A549 (cell line): ENCODE results near the gene IL17RE. TPM values are rescaled to one million over a fixed set of nuclear protein-coding genes. Genes with fewer than 3 reads are reported as not detected.
A peak's percentile ranks its signal among the peaks of the same experiment; 100 is the strongest.

Experiments used
- ATAC-seq, 2 experiments: fragments of 200-7000 bp in 1 of 2; fragments of >200 bp in 1 of 2; cut with Nextera tagmentation in 1 of 2; cut with Tn5 transposase in 1 of 2; 3 replicates each; pipeline versions ENCODE4 v1.8.0 to v1.9.1; 2018 to 2020; ENCODE audit warnings: mild to moderate bottlenecking in 1 of 2, moderate library complexity in 1 of 2
- CTCF ChIA-PET: fragments of 300-600 bp; sonication (Branson Sonifier 250); formaldehyde crosslinking; extraction: SDS; loops from one replicate; lab custom pipeline; 2021; ENCODE audit warnings: antibody characterized with exemption, inconsistent platforms; lab: Yijun Ruan, JAX
- POLR2A ChIA-PET: fragments of 350-600 bp; formaldehyde crosslinking; extraction: SDS; loops from one replicate; lab custom pipeline; 2021; ENCODE audit warnings: antibody characterized with exemption, inconsistent platforms; lab: Yijun Ruan, JAX
- DNase-seq, 2 experiments: peaks; one replicate each; pipeline versions ENCODE4 v3.0.0 to v3.0.0-alpha.2; 2011 to 2016; ENCODE audit warnings: low read depth in 1 of 2, low spot score in 1 of 2
- FAIRE-seq: peaks from 2 replicates; lab custom pipeline; 2011; peaks lifted over from hg19 to GRCh38; lab: Jason Lieb, UNC
- H3K27ac ChIP-seq, 2 experiments: fragments of >200 bp; sonication (Bioruptor Twin); formaldehyde crosslinking; 3 replicates each; pipeline ENCODE4 v1.5.1; 2016 to 2017
- H3K4me1 ChIP-seq: fragments of >200 bp; sonication (Bioruptor Twin); formaldehyde crosslinking; 3 replicates; pipeline ENCODE4 v1.6.1; 2016
- H3K4me2 ChIP-seq: fragments of >200 bp; sonication (Bioruptor Twin); formaldehyde crosslinking; 3 replicates; pipeline ENCODE4 v1.6.1; 2016
- H3K4me3 ChIP-seq: fragments of >200 bp; sonication (Bioruptor Twin); formaldehyde crosslinking; 3 replicates; pipeline ENCODE4 v1.5.1; 2016
- H3K9me3 ChIP-seq: fragments of >200 bp; sonication (Bioruptor Twin); formaldehyde crosslinking; 3 replicates; pipeline ENCODE4 v1.6.1; 2016
- BCL3 ChIP-seq: fragments of >200 bp; sonication (Bioruptor Twin); formaldehyde crosslinking; IDR thresholded peaks from 3 replicates; pipeline ENCODE4 v1.6.1; 2016
- ELK1 ChIP-seq: fragments of 150-350 bp; IDR thresholded peaks from 2 replicates; pipeline ENCODE4 v1.6.1; 2014; ENCODE audit warnings: low read depth, mild to moderate bottlenecking, low read length
- FOSB ChIP-seq: fragments of 250-450 bp; sonication (Bioruptor Pico); IDR thresholded peaks from 2 replicates; pipeline ENCODE4 v1.5.0; 2020; ENCODE audit warnings: mild to moderate bottlenecking, moderate library complexity
- FOSL2 ChIP-seq, 2 experiments: fragments of 450-650 bp in 1 of 2; fragments of >200 bp in 1 of 2; sonication (Bioruptor Twin) in 1 of 2; formaldehyde crosslinking; IDR thresholded peaks; 2 replicates each; pipeline versions ENCODE4 v1.5.0 to v1.6.1; 2016 to 2020; ENCODE audit warnings: mild to moderate bottlenecking in 1 of 2, moderate library complexity in 1 of 2
- FOXS1 ChIP-seq: fragments of 250-450 bp; sonication (Bioruptor Pico); IDR thresholded peaks from 2 replicates; pipeline ENCODE4 v1.5.0; 2020; ENCODE audit warnings: mild to moderate bottlenecking, moderate library complexity
- GATA3 ChIP-seq: IDR thresholded peaks from 2 replicates; pipeline ENCODE4 v1.6.1; 2012; ENCODE audit warnings: borderline replicate concordance
- HES2 ChIP-seq: fragments of >200 bp; sonication (Bioruptor Twin); formaldehyde crosslinking; IDR thresholded peaks from 2 replicates; pipeline ENCODE4 v1.6.1; 2016
- HEYL ChIP-seq: fragments of 250-450 bp; sonication (Bioruptor Pico); IDR thresholded peaks from 2 replicates; pipeline ENCODE4 v1.8.0; 2021; ENCODE audit warnings: mild to moderate bottlenecking, moderate library complexity
- JUN ChIP-seq, 2 experiments: fragments of >200 bp; sonication (Bioruptor Twin); formaldehyde crosslinking; IDR thresholded peaks; 2 replicates in 1 of 2; 3 replicates in 1 of 2; pipeline ENCODE4 v1.6.1; 2016 to 2017
- KDM5A ChIP-seq: fragments of 200-600 bp; sonication (generic); IDR thresholded peaks from 2 replicates; pipeline ENCODE4 v1.6.1; 2016; ENCODE audit warnings: antibody characterized with exemption, mild to moderate bottlenecking
- MAX ChIP-seq: IDR thresholded peaks from 2 replicates; pipeline ENCODE4 v1.6.1; 2012
- MAZ ChIP-seq: fragments of 150-350 bp; IDR thresholded peaks from 2 replicates; pipeline ENCODE4 v1.6.1; 2014; ENCODE audit warnings: antibody characterized with exemption, low read depth, low read length, borderline replicate concordance
- PBX3 ChIP-seq: IDR thresholded peaks from 2 replicates; pipeline ENCODE4 v1.6.1; 2012
- PHF8 ChIP-seq: fragments of 200-600 bp; sonication (generic); IDR thresholded peaks from 2 replicates; pipeline ENCODE4 v1.6.1; 2016; ENCODE audit warnings: low read depth, mild to moderate bottlenecking, antibody characterized with exemption, moderate library complexity, borderline replicate concordance
- POLR2A ChIP-seq: IDR thresholded peaks from 2 replicates; pipeline ENCODE4 v1.6.1; 2012; ENCODE audit warnings: mild to moderate bottlenecking, low read length
- RFX5 ChIP-seq: fragments of 450-650 bp; IDR thresholded peaks from 2 replicates; pipeline ENCODE4 v1.7.1; 2014; ENCODE audit warnings: antibody characterized with exemption, mild to moderate bottlenecking, moderate library complexity
- SMC3 ChIP-seq: fragments of >200 bp; sonication (Bioruptor Twin); formaldehyde crosslinking; IDR thresholded peaks from 3 replicates; pipeline ENCODE4 v1.6.1; 2018; ENCODE audit warnings: inconsistent platforms
- TFCP2L1 ChIP-seq: fragments of 250-450 bp; sonication (Bioruptor Pico); IDR thresholded peaks from 2 replicates; pipeline ENCODE4 v1.5.0; 2021; ENCODE audit warnings: mild to moderate bottlenecking
- USF2 ChIP-seq: fragments of 450-650 bp; IDR thresholded peaks from 2 replicates; pipeline ENCODE4 v1.6.1; 2014; ENCODE audit warnings: antibody characterized with exemption
- ZSCAN20 ChIP-seq: fragments of 250-450 bp; sonication (Bioruptor Pico); IDR thresholded peaks from 2 replicates; pipeline ENCODE4 v1.8.0; 2022; ENCODE audit warnings: mild to moderate bottlenecking, moderate library complexity
- WGBS: methylation state at CpG from one replicate; pipeline ENCODE4 v1.1.6; 2017; ENCODE audit errors: missing lambda C conversion rate; 5-methylcytosine and 5-hydroxymethylcytosine counted together
- polyA plus RNA-seq, 4 experiments: library from polyadenylated mRNA; depleted of rRNA in 3 of 4; stranded (reverse); fragments of >200 nt; fragmentation: RNase III in 1 of 4; extraction: RNeasy Plus Mini Kit Qiagen cat#74134 plus additional on column Dnase treatment in 1 of 4; gene quantifications; 2 replicates in 3 of 4; 3 replicates in 1 of 4; pipeline ENCODE4 v1.2.3, GENCODE V29; 2011 to 2017

IL17RE gene
- polyA plus RNA-seq, 2 of the 4 experiments (the other 2 are of a cell fraction): 0.44 to 0.53 TPM

- TF ChIP-seq MAX (peak; percentile 86; the same call in 1 of the 2 replicates), PHF8 (peak; percentile 39; the same call in 1 of the 2 replicates), HES2 (no peak), FOSL2 (IDR thresholded peaks at IDR 0.05) (no peak), FOSL2 (CRISPR knock-in tag; IDR thresholded peaks at IDR 0.05) (0 out of 2 replicates have a peak, but pooled peaks have one; percentile 29), POLR2A (peak; percentile 62), JUN (IDR thresholded peaks at IDR 0.05) (peak; percentile 17 to 82; a peak in 3 of 5 replicates), GATA3 (no peak), PBX3 (no peak), RFX5 (peak; percentile 81), TFCP2L1 (CRISPR knock-in tag) (peak; percentile 47; the same call in 1 of the 2 replicates), BCL3 (peak; percentile 53; the same call in 1 of the 3 replicates), USF2 (peak; percentile 30; the same call in 1 of the 2 replicates)
- DNase-seq: peak; percentile 78 to 97
- Histone ChIP-seq H3K4me2 (peak within 1 kb of the TSS; percentile 96), H3K9me3 (0 out of 3 replicates have a peak, but pooled peaks cover 5% of the 10 kb centered on the region), H3K27ac (peak within 1 kb of the TSS; percentile 85 to 93), H3K4me3 (peak within 1 kb of the TSS; percentile 73), H3K4me1 (peaks cover 17% of the 10 kb centered on the region)
- ATAC-seq: peak; percentile 86 to 92
- CTCF ChIA-PET: interaction anchor here (0.6 to 8.6 kb wide), 33 partner anchors 10 to 388 kb away, joined by 3 to 146 read pairs (median 5); partner anchors contain the start of genes ARPC4, CIDEC, IL17RC and IL17RE
- WGBS: 2% methylated on average over 27 of the region's 50 CpGs
- no peak for FAIRE-seq
- POLR2A ChIA-PET: interaction anchor here (0.5 to 2.6 kb wide), 17 partner anchors 9 to 141 kb away, joined by 3 to 53 read pairs (median 5); partner anchors contain the start of genes ARPC4, JAGN1, PRRT3 and RPUSD3
These were observed 31.1 kb downstream of the IL17RE start, which contains the start of gene CRELD1 for GRCh38 chr3:9933561-9934234. Gene CRELD1, plus strand, starts transcription at chr3:9933834. Its CDS starts 605 bp downstream, at chr3:9934439.

GRCh38 chr3:9934235-9934621 is 31.6 kb downstream of the IL17RE start:
- H3K4me2 ChIP-seq: peak overlapping the region; percentile 96
- TF ChIP-seq SMC3: no peak
- TF ChIP-seq KDM5A: no peak
- TF ChIP-seq HEYL (CRISPR knock-in tag): no peak
- no peak for TF ChIP-seq FOXS1 (CRISPR knock-in tag)
- TF ChIP-seq PBX3: no peak
- no peak for TF ChIP-seq FOSB (CRISPR knock-in tag)
- TF ChIP-seq ZSCAN20: no peak
- TF ChIP-seq MAZ: no peak
- TF ChIP-seq ELK1: no peak
- TF ChIP-seq, all 56 proteins: peak for 0
- ChIA-PET POLR2A (interaction anchor here (1.2 to 2.6 kb wide), 5 partner anchors 8 to 90 kb away, joined by 4 to 53 read pairs (median 10); partner anchors contain the start of gene RPUSD3), CTCF (interaction anchor here (1.0 to 8.6 kb wide), 11 partner anchors 9 to 89 kb away, joined by 3 to 146 read pairs (median 17); partner anchors contain the start of genes CIDEC, IL17RC, PRRT3 and RPUSD3)
- peaks cover 17% of the 10 kb centered on the region for H3K4me1 ChIP-seq
- 0 out of 3 replicates have a peak, but pooled peaks cover 5% of the 10 kb centered on the region for H3K9me3 ChIP-seq
- peak overlapping the region; percentile 73 for H3K4me3 ChIP-seq
- DNase-seq (no peak), FAIRE-seq (no peak), ATAC-seq (peak; percentile 6 to 20; a peak in 5 of 6 replicates)
- H3K27ac ChIP-seq: peak overlapping the region; percentile 85 to 93
- 25% methylated on average over 11 of the region's 11 CpGs for WGBS
